Hepatocyte (in vitro differentiated cells): ENCODE measurements around the gene ETHE1. TPM values are rescaled to one million over a fixed set of nuclear protein-coding genes. Genes with fewer than 3 reads are reported as not detected.
"Not testable (repeated sequence)": the region's sequence is repeated elsewhere in the genome, so short reads cannot be mapped to it uniquely, and the experiment has no call there.

Experiments
- DNase-seq: peaks from one replicate; pipeline ENCODE4 v3.0.0-alpha.2; 2016; ENCODE audit warnings: low spot score
- H2AFZ ChIP-seq: fragments of 200-600 bp; sonication (generic); 2 replicates; pipeline ENCODE4 v1.6.0; 2016; ENCODE audit warnings: antibody characterized with exemption, mild to moderate bottlenecking
- H3K27ac ChIP-seq: fragments of 200-600 bp; sonication (generic); 2 replicates; pipeline ENCODE4 v1.5.1; 2016; ENCODE audit warnings: mild to moderate bottlenecking
- H3K27me3 ChIP-seq: fragments of 200-600 bp; sonication (generic); 2 replicates; pipeline ENCODE4 v1.6.1; 2016
- H3K36me3 ChIP-seq: fragments of 200-600 bp; sonication (generic); replicated peaks from 2 replicates; pipeline ENCODE4 v1.5.1; 2016; ENCODE audit warnings: low read depth; ENCODE audit not compliant: insufficient read depth
- H3K4me1 ChIP-seq: fragments of 200-600 bp; sonication (generic); 2 replicates; pipeline ENCODE4 v1.5.1; 2016; ENCODE audit warnings: mild to moderate bottlenecking, moderate library complexity; ENCODE audit not compliant: insufficient read depth
- H3K4me2 ChIP-seq: fragments of 200-600 bp; sonication (generic); 2 replicates; pipeline ENCODE4 v1.6.0; 2016
- H3K4me3 ChIP-seq: fragments of 200-600 bp; sonication (generic); 2 replicates; pipeline ENCODE4 v1.5.1; 2016; ENCODE audit warnings: mild to moderate bottlenecking
- H3K79me2 ChIP-seq: fragments of 200-600 bp; sonication (generic); 2 replicates; pipeline ENCODE4 v1.6.0; 2017; ENCODE audit warnings: mild to moderate bottlenecking
- H3K9me2 ChIP-seq: fragments of 200-600 bp; sonication (generic); replicated peaks from 2 replicates; pipeline ENCODE4 v1.6.0; 2017; ENCODE audit warnings: mild to moderate bottlenecking; ENCODE audit not compliant: insufficient read depth
- H3K9me3 ChIP-seq: fragments of 200-600 bp; sonication (generic); 2 replicates; pipeline ENCODE4 v1.5.1; 2016; ENCODE audit warnings: low read depth, mild to moderate bottlenecking
- H4K20me1 ChIP-seq: fragments of 200-600 bp; sonication (generic); 2 replicates; pipeline ENCODE4 v1.6.0; 2016; ENCODE audit warnings: mild to moderate bottlenecking; ENCODE audit not compliant: insufficient read depth, poor library complexity, severe bottlenecking
- EZH2 ChIP-seq: fragments of 200-600 bp; sonication (generic); IDR thresholded peaks from 2 replicates; pipeline ENCODE4 v1.6.1; 2016; ENCODE audit warnings: antibody characterized with exemption, mild to moderate bottlenecking, borderline replicate concordance
- EZH2phosphoT487 ChIP-seq: fragments of 200-600 bp; sonication (generic); IDR thresholded peaks from one replicate; pipeline ENCODE4 v1.6.1; 2018; ENCODE audit warnings: antibody characterized with exemption, mild to moderate bottlenecking, low read depth, moderate library complexity; ENCODE audit not compliant: unreplicated experiment, severe bottlenecking
- WGBS: methylation state at CpG from one replicate; pipeline ENCODE4 v1.1.6; 2016; ENCODE audit warnings: low lambda C conversion rate; ENCODE audit errors: missing lambda C conversion rate; 5-methylcytosine and 5-hydroxymethylcytosine counted together
- polyA plus RNA-seq: library from polyadenylated mRNA; unstranded; fragments of >200 nt; fragmentation: Nextera tagmentation; extraction: Ambion mirVana; gene quantifications from 2 replicates; pipeline ENCODE4 v1.2.1, GENCODE V29; 2016
- total RNA-seq: library from RNA; depleted of rRNA; stranded (reverse); fragments of >200 nt; gene quantifications from 2 replicates; pipeline ENCODE4 v1.2.3, GENCODE V29; 2014
- TF ChIP-seq, protein P1 (sequence below): fragments of 200-600 bp; sonication (generic); IDR thresholded peaks from 2 replicates; pipeline ENCODE4 v1.5.1; 2016; ENCODE audit warnings: antibody characterized with exemption, mild to moderate bottlenecking; ENCODE audit not compliant: poor library complexity

The ETHE1 gene
- total and polyA plus RNA-seq, 2 experiments from 2014 or later: 42.1 to 65.1 TPM

DNA sequence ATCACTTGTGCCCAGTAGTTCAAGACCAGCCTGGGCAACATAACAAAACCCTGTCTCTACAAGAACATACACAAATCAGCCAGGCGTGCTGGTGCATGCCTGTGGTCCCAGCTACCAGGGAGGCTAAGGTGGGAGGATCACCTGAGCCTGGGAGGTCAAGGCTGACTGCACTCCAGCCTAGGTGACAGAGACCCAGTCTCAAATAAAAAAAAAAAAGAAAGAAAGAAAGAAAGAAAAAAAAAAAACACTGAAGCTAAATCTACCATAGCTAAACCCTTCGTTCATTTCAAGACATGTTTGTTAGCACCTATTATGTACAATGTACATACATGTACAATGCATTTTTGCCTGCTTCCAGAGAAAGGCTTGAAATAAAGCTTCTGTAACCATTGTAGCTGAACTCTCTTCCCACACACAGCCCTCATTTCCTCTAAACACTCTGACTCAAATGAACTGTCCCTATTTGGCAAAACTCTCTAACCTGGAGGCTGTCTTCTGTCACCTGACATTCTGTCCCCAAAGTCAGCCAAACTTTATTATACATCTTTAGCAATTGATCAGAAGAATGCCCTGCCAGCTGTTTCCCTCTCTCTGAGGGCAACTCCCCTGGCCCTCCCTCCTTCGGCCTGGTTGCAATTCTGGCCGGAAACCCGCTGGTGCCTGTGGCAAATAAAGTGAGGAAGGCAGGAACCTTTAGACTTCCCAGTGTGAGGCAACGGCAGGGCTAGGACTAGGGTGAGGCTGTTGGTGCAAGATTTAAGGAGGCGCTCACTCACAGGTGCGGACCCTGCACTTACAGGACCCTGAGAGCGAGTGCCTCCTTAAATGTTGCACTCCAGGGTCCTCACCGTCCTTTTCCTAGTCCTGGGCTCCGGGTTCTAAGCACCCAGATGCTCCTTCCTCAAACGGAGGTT, 1.8 kb downstream of the ETHE1 start:
- DNase-seq: peak; percentile 75
- H3K79me2 ChIP-seq: peaks cover 44% of the 10 kb centered on the region
- H2AFZ ChIP-seq: peak overlapping the region; percentile 14
- no peaks in the 10 kb centered on the region for H3K27me3 ChIP-seq
- peaks cover 14% of the 10 kb centered on the region for H3K4me1 ChIP-seq
- no peaks in the 10 kb centered on the region for H3K9me2 ChIP-seq
- H3K4me3 ChIP-seq: peak overlapping the region; percentile 97
- no peaks in the 10 kb centered on the region for H3K9me3 ChIP-seq
- no peaks in the 10 kb centered on the region for H3K36me3 ChIP-seq
- 17% methylated on average over 12 of the region's 12 CpGs for WGBS
- H4K20me1 ChIP-seq: no peaks in the 10 kb centered on the region
- peak overlapping the region; percentile 82 for H3K4me2 ChIP-seq
- peak overlapping the region; percentile 69 for H3K27ac ChIP-seq
- TF ChIP-seq EZH2phosphoT487 (no peak), EZH2 (no peak)
- TF ChIP-seq, protein P1, sequence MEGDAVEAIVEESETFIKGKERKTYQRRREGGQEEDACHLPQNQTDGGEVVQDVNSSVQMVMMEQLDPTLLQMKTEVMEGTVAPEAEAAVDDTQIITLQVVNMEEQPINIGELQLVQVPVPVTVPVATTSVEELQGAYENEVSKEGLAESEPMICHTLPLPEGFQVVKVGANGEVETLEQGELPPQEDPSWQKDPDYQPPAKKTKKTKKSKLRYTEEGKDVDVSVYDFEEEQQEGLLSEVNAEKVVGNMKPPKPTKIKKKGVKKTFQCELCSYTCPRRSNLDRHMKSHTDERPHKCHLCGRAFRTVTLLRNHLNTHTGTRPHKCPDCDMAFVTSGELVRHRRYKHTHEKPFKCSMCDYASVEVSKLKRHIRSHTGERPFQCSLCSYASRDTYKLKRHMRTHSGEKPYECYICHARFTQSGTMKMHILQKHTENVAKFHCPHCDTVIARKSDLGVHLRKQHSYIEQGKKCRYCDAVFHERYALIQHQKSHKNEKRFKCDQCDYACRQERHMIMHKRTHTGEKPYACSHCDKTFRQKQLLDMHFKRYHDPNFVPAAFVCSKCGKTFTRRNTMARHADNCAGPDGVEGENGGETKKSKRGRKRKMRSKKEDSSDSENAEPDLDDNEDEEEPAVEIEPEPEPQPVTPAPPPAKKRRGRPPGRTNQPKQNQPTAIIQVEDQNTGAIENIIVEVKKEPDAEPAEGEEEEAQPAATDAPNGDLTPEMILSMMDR: no peak

DNA sequence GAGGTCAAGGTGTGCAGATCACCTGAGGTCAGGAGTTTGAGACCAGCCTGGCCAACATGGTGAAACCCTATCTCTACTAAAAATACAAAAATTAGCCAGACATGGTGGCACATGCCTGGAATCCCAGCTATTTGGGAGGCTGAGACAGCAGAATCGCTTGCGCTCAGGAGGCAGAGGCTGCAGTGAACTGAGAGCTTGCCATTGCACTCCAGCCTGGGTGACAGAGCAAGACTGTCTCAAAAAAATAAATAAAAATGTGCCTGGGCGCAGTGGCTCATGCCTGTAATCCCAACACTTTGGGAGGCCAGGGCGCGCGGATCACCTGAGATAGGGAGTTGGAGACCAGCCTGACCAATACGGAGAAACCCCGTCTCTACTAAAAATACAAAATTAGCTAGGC, 3.3 kb downstream of the ETHE1 start:
- not testable (repeated sequence) for H3K4me2 ChIP-seq, H3K27ac ChIP-seq, H3K4me3 ChIP-seq, H3K27me3 ChIP-seq, H4K20me1 ChIP-seq, H3K9me2 ChIP-seq, H3K36me3 ChIP-seq, DNase-seq, H2AFZ ChIP-seq, H3K9me3 ChIP-seq
- 98% methylated on average over 8 of the region's 8 CpGs for WGBS
- H3K79me2 ChIP-seq: peaks cover 44% of the 10 kb centered on the region
- H3K4me1 ChIP-seq: peaks cover 14% of the 10 kb centered on the region

DNA sequence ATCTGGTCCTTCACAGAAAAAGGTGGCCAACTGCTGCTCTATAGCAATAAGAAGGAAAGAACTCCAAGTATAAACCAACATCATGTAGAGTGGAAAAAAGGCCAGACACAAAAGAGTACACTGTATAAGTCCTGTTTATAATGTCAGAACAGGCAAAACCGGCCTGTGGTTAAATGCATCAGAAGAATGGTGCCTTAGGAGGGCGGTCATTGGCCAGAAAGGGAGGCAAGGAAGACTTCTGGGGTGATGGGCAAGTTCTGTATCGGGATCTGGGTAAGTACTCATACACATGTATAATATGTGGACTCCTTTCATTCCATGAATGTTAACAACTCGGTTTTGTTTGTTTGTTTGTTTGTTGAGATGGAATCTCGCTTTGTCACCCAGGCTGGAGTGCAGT, 4.1 kb downstream of the ETHE1 start:
- no peak for DNase-seq
- H3K4me1 ChIP-seq: peaks cover 14% of the 10 kb centered on the region
- H3K9me2 ChIP-seq: no peaks in the 10 kb centered on the region
- TF ChIP-seq EZH2phosphoT487 (no peak), EZH2 (no peak)
- TF ChIP-seq, protein P1: no peak
- no peaks in the 10 kb centered on the region for H4K20me1 ChIP-seq
- no peak overlapping the region for H3K27ac ChIP-seq
- H3K79me2 ChIP-seq: peaks cover 44% of the 10 kb centered on the region
- no peak overlapping the region for H2AFZ ChIP-seq
- WGBS: 85% methylated on average over 5 of the region's 5 CpGs
- no peak overlapping the region for H3K4me2 ChIP-seq
- no peak overlapping the region for H3K4me3 ChIP-seq
- no peaks in the 10 kb centered on the region for H3K9me3 ChIP-seq
- no peaks in the 10 kb centered on the region for H3K36me3 ChIP-seq
- H3K27me3 ChIP-seq: no peaks in the 10 kb centered on the region

DNA sequence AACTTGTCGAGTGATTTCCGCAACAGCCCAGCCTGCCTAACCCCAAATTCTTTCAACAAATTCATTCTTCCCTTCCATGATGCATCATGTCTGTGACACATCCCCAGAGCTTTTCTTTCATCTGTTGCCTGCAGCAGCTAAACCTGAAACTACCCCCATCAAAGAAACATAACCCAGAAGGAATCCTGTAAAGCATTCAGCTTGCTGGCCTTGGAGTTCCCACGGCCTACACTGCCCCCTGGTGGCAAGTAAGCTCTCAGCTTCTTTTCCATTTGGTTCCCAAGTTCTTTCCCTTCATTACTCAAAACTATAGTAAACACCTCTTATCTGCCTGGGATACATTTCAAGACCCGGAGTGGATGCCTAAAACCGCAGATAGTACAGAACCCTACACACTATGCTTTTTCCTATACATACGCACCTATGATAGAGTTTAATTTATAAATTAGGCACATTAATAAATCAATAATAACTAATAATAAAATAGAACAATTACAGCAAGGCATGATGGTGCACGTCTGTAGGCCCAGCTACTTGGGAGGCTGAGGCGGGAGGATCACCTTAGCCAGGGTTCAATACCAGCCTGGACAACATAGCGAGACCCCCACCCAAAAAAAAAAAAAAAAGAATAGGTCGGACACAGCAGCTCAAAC, 7.4 kb downstream of the ETHE1 start:
- peak; percentile 92 for DNase-seq
- H3K9me2 ChIP-seq: no peaks in the 10 kb centered on the region
- WGBS: 52% methylated on average over 10 of the region's 10 CpGs
- H3K79me2 ChIP-seq: peaks cover 32% of the 10 kb centered on the region
- H2AFZ ChIP-seq: no peak overlapping the region
- no peaks in the 10 kb centered on the region for H3K9me3 ChIP-seq
- no peak overlapping the region for H3K4me2 ChIP-seq
- no peak overlapping the region for H3K27ac ChIP-seq
- H3K27me3 ChIP-seq: no peaks in the 10 kb centered on the region
- peaks cover 1% of the 10 kb centered on the region for H3K4me1 ChIP-seq
- TF ChIP-seq EZH2phosphoT487: no peak
- TF ChIP-seq EZH2: no peak
- TF ChIP-seq, protein P1: peak; percentile 97
- no peaks in the 10 kb centered on the region for H4K20me1 ChIP-seq
- no peak overlapping the region for H3K4me3 ChIP-seq
- H3K36me3 ChIP-seq: no peaks in the 10 kb centered on the region
